IPS-18a (cell line): ENCODE data around the gene LMAN1.

Experiments used
- H3K27ac ChIP-seq: one replicate; pipeline ENCODE4 v1.5.1; 2013; ENCODE audit warnings: low read length
- H3K27me3 ChIP-seq: one replicate; pipeline ENCODE4 v1.6.1; 2013; ENCODE audit warnings: mild to moderate bottlenecking, low read length; ENCODE audit not compliant: control insufficient read depth, insufficient read depth
- H3K36me3 ChIP-seq: one replicate; pipeline ENCODE4 v1.6.1; 2013; ENCODE audit warnings: low read depth, low read length; ENCODE audit not compliant: control insufficient read depth
- H3K4me1 ChIP-seq: one replicate; pipeline ENCODE4 v1.6.1; 2013; ENCODE audit warnings: low read depth, low read length; ENCODE audit not compliant: control insufficient read depth
- H3K4me3 ChIP-seq: one replicate; pipeline ENCODE4 v1.5.1; 2013; ENCODE audit warnings: low read length
- H3K9ac ChIP-seq: one replicate; pipeline ENCODE4 v1.6.1; 2013; ENCODE audit warnings: mild to moderate bottlenecking, low read length, moderate library complexity
- H3K9me3 ChIP-seq: one replicate; pipeline ENCODE4 v1.6.1; 2013; ENCODE audit warnings: low read depth, low read length; ENCODE audit not compliant: control insufficient read depth

The LMAN1 gene

GRCh38 chr18:59301929-59302328 lies 57.1 kb downstream of the LMAN1 start:
- Histone ChIP-seq H3K4me1 (no peaks in the 10 kb centered on the region), H3K9me3 (no peaks in the 10 kb centered on the region), H3K27ac (no peak overlapping the region), H3K9ac (no peak overlapping the region), H3K36me3 (no peaks in the 10 kb centered on the region), H3K4me3 (no peak overlapping the region), H3K27me3 (peaks cover 14% of the 10 kb centered on the region)

GRCh38 chr18:59300676-59301285 lies 58.3 kb downstream of the LMAN1 start:
- Histone ChIP-seq H3K27me3 (peaks cover 3% of the 10 kb centered on the region), H3K36me3 (no peaks in the 10 kb centered on the region), H3K4me3 (no peak overlapping the region), H3K27ac (no peak overlapping the region), H3K9ac (no peak overlapping the region), H3K4me1 (no peaks in the 10 kb centered on the region), H3K9me3 (no peaks in the 10 kb centered on the region)

- H3K9me3 ChIP-seq: no peaks in the 10 kb centered on the region
- no peaks in the 10 kb centered on the region for H3K4me1 ChIP-seq
- no peak overlapping the region for H3K4me3 ChIP-seq
- H3K27ac ChIP-seq: no peak overlapping the region
- no peak overlapping the region for H3K9ac ChIP-seq
- no peaks in the 10 kb centered on the region for H3K36me3 ChIP-seq
- H3K27me3 ChIP-seq: no peaks in the 10 kb centered on the region
Observed at GRCh38 chr18:59298871-59299270, 60.2 kb downstream of the LMAN1 start.

GRCh38 chr18:59293317-59293716 lies 65.7 kb downstream of the LMAN1 start:
- Histone ChIP-seq H3K27ac (no peak overlapping the region), H3K4me1 (no peaks in the 10 kb centered on the region), H3K36me3 (no peaks in the 10 kb centered on the region), H3K9ac (no peak overlapping the region), H3K27me3 (peaks cover 4% of the 10 kb centered on the region), H3K9me3 (no peaks in the 10 kb centered on the region), H3K4me3 (no peak overlapping the region)

GRCh38 chr18:59286341-59286740 lies 72.7 kb downstream of the LMAN1 start:
- Histone ChIP-seq H3K4me1 (no peaks in the 10 kb centered on the region), H3K4me3 (no peak overlapping the region), H3K27me3 (peaks cover 31% of the 10 kb centered on the region), H3K9me3 (no peaks in the 10 kb centered on the region), H3K36me3 (no peaks in the 10 kb centered on the region), H3K27ac (no peak overlapping the region), H3K9ac (no peak overlapping the region)

- no peaks in the 10 kb centered on the region for H3K9me3 ChIP-seq
- no peaks in the 10 kb centered on the region for H3K4me1 ChIP-seq
- H3K27me3 ChIP-seq: peaks cover 68% of the 10 kb centered on the region
- H3K9ac ChIP-seq: no peak overlapping the region
- no peak overlapping the region for H3K4me3 ChIP-seq
- H3K27ac ChIP-seq: no peak overlapping the region
- no peaks in the 10 kb centered on the region for H3K36me3 ChIP-seq
Observed at GRCh38 chr18:59282341-59282740, 76.7 kb downstream of the LMAN1 start.

GRCh38 chr18:59279722-59280121 lies 79.3 kb downstream of the LMAN1 start:
- H3K27me3 ChIP-seq: peaks cover 80% of the 10 kb centered on the region

GRCh38 chr18:59279193-59279592 lies 79.9 kb downstream of the LMAN1 start:
- H3K9me3 ChIP-seq: no peaks in the 10 kb centered on the region
- no peak overlapping the region for H3K4me3 ChIP-seq
- no peak overlapping the region for H3K9ac ChIP-seq
- H3K27ac ChIP-seq: no peak overlapping the region
- no peaks in the 10 kb centered on the region for H3K36me3 ChIP-seq
- H3K27me3 ChIP-seq: peaks cover 85% of the 10 kb centered on the region
- peaks cover 7% of the 10 kb centered on the region for H3K4me1 ChIP-seq

More at GRCh38 chr18:59279722-59280121, 79.3 kb downstream of the LMAN1 start:
- no peaks in the 10 kb centered on the region for H3K36me3 ChIP-seq
- no peaks in the 10 kb centered on the region for H3K9me3 ChIP-seq
- H3K4me1 ChIP-seq: peaks cover 4% of the 10 kb centered on the region
- no peak overlapping the region for H3K9ac ChIP-seq
- no peak overlapping the region for H3K27ac ChIP-seq
- H3K4me3 ChIP-seq: no peak overlapping the region

- no peak overlapping the region for H3K27ac ChIP-seq
- H3K9me3 ChIP-seq: no peaks in the 10 kb centered on the region
- peaks cover 89% of the 10 kb centered on the region for H3K27me3 ChIP-seq
- no peak overlapping the region for H3K9ac ChIP-seq
- peaks cover 7% of the 10 kb centered on the region for H3K4me1 ChIP-seq
- no peak overlapping the region for H3K4me3 ChIP-seq
- no peaks in the 10 kb centered on the region for H3K36me3 ChIP-seq
Observed at GRCh38 chr18:59278793-59279192, 80.3 kb downstream of the LMAN1 start.
